ENCODE results near the gene WDFY4. TPM values are rescaled to one million over a fixed set of nuclear protein-coding genes. Genes with fewer than 3 reads are reported as not detected.
A peak's percentile ranks its signal among the peaks of the same experiment; 100 is the strongest.

The WDFY4 gene
- total and polyA plus RNA-seq, 2 of the 13 experiments (the other 11 are each of a cell fraction or from before 2014, with no cell fraction given), result not detected

GRCh38 chr10:48770561-48771089, 86.0 kb downstream of the WDFY4 start:
- Histone ChIP-seq H3K9ac (ENCODE audit: insufficient read depth, low read depth, low read length) (no peak overlapping the region), H3K27me3 (ENCODE audit: control insufficient read depth in 1 of 2, insufficient read depth in 2 of 2, low read length in 2 of 2) (peaks cover 2 to 10% of the 10 kb centered on the region in 2 experiments; a peak in 2 of 5 replicates), H3K79me2 (ENCODE audit: insufficient read depth, low read length) (no peaks in the 10 kb centered on the region), H3K4me3 (replicated peaks in 1 of 3; ENCODE audit: insufficient read depth in 1 of 3, low read depth in 2 of 3, low read length in 3 of 3) (no peak overlapping the region), H4K20me1 (ENCODE audit: insufficient read depth, low read length) (no peaks in the 10 kb centered on the region), H3K4me2 (ENCODE audit: low read depth, low read length) (no peak overlapping the region), H3K27ac (ENCODE audit: extremely low read length, insufficient read depth, low read length) (no peak overlapping the region), H3K36me3 (replicated peaks in 1 of 2; ENCODE audit: control insufficient read depth in 1 of 2, insufficient read depth in 2 of 2, low read length in 2 of 2) (no peaks in the 10 kb centered on the region), H3K9me3 (ENCODE audit: low read length) (no peaks in the 10 kb centered on the region), H3K4me1 (ENCODE audit: insufficient read depth, low read length) (no peaks in the 10 kb centered on the region), H2AFZ (ENCODE audit: low read length) (no peak overlapping the region)
- 5% methylated on average over 1 of the region's 1 CpG for WGBS (ENCODE audit: low lambda C conversion rate)
- TF ChIP-seq CEBPG (CRISPR knock-in tag; IDR thresholded peaks at IDR 0.05) (no peak), ZNF160 (CRISPR knock-in tag; IDR thresholded peaks at IDR 0.05) (no peak), HDAC2 (CRISPR knock-in tag; IDR thresholded peaks at IDR 0.05) (no peak)
- no TSS peak for BruUV-seq (replicated peaks)
- no peak for ATAC-seq
- no peak for DNase-seq (ENCODE audit: low spot score)
- ChIA-PET POLR2A (no interaction called here), CTCF (ENCODE audit: low intra/inter-chr PET ratio, low total read pairs) (no interaction called here)
- intact Hi-C loops (cut with micrococcal nuclease; ENCODE audit: unreplicated experiment) (no loop called here), in situ Hi-C loops (cut with HindIII; ENCODE audit: extremely low pct_ligation_motif_present, low pct_unique_long_range_greater_than_20kb) (no loop called here)
- FAIRE-seq, result no peak

- no TSS peak for BruUV-seq (replicated peaks)
- no peaks in the 10 kb centered on the region for H3K4me1 ChIP-seq (ENCODE audit: insufficient read depth, low read length)
- no peak overlapping the region for H2AFZ ChIP-seq (ENCODE audit: low read length)
- H4K20me1 ChIP-seq (ENCODE audit: insufficient read depth, low read length), result no peaks in the 10 kb centered on the region
- WGBS (ENCODE audit: low lambda C conversion rate), result 42% methylated on average over 3 of the region's 4 CpGs
- H3K4me3 ChIP-seq (replicated peaks in 1 of 3; ENCODE audit: insufficient read depth in 1 of 3, low read depth in 2 of 3, low read length in 3 of 3), result no peak overlapping the region
- H3K27me3 ChIP-seq (ENCODE audit: control insufficient read depth in 1 of 2, insufficient read depth in 2 of 2, low read length in 2 of 2), result peaks cover 2 to 13% of the 10 kb centered on the region in 2 experiments; a peak in 2 of 5 replicates
- H3K79me2 ChIP-seq (ENCODE audit: insufficient read depth, low read length), result no peaks in the 10 kb centered on the region
- H3K9ac ChIP-seq (ENCODE audit: insufficient read depth, low read depth, low read length), result no peak overlapping the region
- no peak overlapping the region for H3K4me2 ChIP-seq (ENCODE audit: low read depth, low read length)
- no peak for DNase-seq (ENCODE audit: low spot score)
- ChIA-PET POLR2A (no interaction called here), CTCF (ENCODE audit: low intra/inter-chr PET ratio, low total read pairs) (no interaction called here)
- no peak for FAIRE-seq
- no peaks in the 10 kb centered on the region for H3K9me3 ChIP-seq (ENCODE audit: low read length)
- in situ Hi-C loops (cut with HindIII; ENCODE audit: extremely low pct_ligation_motif_present, low pct_unique_long_range_greater_than_20kb), result no loop called here
- intact Hi-C loops (cut with micrococcal nuclease; ENCODE audit: unreplicated experiment), result no loop called here
- no peak overlapping the region for H3K27ac ChIP-seq (ENCODE audit: extremely low read length, insufficient read depth, low read length)
- TF ChIP-seq GMEB2 (CRISPR knock-in tag; IDR thresholded peaks at IDR 0.05; ENCODE audit: low read depth), result no peak
- no peak for TF ChIP-seq ZKSCAN5 (CRISPR knock-in tag; IDR thresholded peaks at IDR 0.05)
- TF ChIP-seq ZSCAN12 (CRISPR knock-in tag; IDR thresholded peaks at IDR 0.05), result no peak
- peak; percentile 24; the same call in 1 of the 2 replicates for TF ChIP-seq CEBPB (IDR thresholded peaks at IDR 0.05; ENCODE audit: borderline replicate concordance, low read depth, low read length)
- no peak for TF ChIP-seq ZNF207 (IDR thresholded peaks at IDR 0.05; ENCODE audit: borderline replicate concordance)
- no peaks in the 10 kb centered on the region for H3K36me3 ChIP-seq (replicated peaks in 1 of 2; ENCODE audit: control insufficient read depth in 1 of 2, insufficient read depth in 2 of 2, low read length in 2 of 2)
- no peak for ATAC-seq
These were observed 86.6 kb downstream of the WDFY4 start for GRCh38 chr10:48771234-48771633.

Measured in HepG2 (cell line).